GM19463 (cell line): ENCODE measurements around the gene DGKA.
"Not testable (repeated sequence)": the region's sequence is repeated elsewhere in the genome, so short reads cannot be mapped to it uniquely, and the experiment has no call there.

ENCODE experiments used
- ATAC-seq: cut with Tn5 transposase; IDR thresholded peaks from one replicate; pipeline ENCODE4 v1.9.1; 2021; ENCODE audit warnings: mild to moderate bottlenecking, moderate library complexity; ENCODE audit not compliant: unreplicated experiment

Gene DGKA

DNA sequence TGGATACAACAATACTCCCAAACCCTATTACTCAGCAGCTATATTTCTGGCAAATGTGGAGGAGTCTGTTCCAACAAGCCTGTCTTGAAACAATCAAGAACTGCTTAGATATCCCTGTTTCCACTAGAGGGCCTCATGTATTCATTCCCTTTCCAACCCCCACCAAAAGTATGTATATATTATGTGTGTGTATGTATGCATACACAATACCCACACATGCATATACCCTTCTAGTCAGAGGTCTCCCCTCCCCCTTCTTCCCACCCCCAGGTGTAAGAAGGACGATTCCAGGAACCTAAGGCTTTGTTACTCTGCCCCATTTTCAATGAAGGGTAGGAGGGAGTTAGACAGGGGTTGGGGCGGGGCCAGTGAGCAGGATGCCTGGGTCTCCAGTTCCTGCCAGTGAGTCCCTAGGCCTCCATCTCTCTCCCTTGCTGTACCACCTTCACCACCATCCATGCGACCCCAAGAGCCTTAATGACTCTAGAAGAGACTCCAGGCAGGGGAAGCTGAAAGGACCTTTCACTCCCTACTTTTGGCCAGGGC lies at the start of gene DGKA:
DGKA (plus strand) TSS at position 392 of the 546 bp plus-strand sequence. CDS start 5,342 bp downstream, outside the sequence.
- peak; percentile 13 for ATAC-seq

GRCh38 chr12:55885113-55885512 lies 45.8 kb upstream of the DGKA start:
- ATAC-seq = no peak

DNA sequence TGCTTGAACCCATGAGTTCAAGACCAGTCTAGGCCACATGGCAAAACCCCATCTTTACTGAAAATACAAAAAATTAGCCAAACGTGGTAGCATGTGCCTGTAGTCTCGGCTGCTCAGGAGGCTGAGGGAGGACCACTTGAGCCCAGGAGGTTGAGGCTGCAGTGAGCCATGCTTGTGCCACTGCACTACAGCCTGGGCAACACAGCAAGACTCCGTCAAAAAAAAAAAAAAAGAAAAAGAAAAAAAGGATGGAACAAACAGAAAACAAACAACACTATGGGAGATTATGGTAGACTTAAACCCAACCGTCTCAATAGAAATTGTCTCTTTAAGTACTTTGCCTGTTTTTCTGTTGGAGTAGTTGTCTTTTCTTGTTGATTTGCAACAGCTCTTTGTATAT lies 39.7 kb upstream of the DGKA start:
- ATAC-seq = no peak

DNA sequence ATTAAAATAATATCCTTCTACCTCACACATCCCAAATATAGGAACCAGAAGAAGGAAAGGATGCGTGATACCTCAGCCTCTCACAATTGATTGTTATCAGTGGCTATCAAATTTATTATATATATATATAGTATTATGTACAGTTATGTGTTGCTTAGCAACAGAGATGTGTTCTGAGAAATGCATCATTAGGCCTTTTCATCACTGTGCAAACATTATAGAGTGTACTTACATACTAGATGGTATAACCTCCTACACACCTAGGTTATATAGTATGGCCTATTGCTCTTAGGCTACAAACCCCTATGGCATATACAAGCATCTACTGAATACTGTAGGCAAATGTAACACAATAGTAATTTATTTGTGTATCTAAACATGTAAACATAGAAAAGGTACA lies 37.2 kb upstream of the DGKA start:
- no peak for ATAC-seq

DNA sequence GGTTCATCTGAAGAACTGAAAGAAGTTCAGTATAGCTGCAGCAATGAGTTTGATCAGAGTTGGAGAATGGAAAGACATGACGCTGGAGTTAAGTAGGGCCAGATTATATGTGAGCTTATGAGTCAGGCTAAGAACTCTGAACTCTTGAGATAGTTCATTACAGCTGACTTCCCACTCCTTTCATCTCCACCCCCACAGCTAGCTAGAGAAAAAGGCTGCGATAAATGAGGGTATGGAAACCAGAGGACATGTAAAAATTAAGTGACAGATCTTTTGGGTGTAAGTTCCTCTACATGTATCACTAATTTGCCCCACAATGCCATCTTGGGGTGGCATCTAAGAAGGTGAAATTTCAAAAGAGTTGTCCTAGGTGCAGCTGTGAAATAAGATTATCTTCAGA lies 31.9 kb upstream of the DGKA start:
- no peak for ATAC-seq

GRCh38 chr12:55901881-55902490 lies 29.0 kb upstream of the DGKA start:
- ATAC-seq = no peak

GRCh38 chr12:55906056-55906455 lies 24.9 kb upstream of the DGKA start:
- ATAC-seq = no peak

GRCh38 chr12:55908726-55909512 lies 22.0 kb upstream of the DGKA start:
- no peak for ATAC-seq

- ATAC-seq = no peak
These were observed 21.5 kb upstream of the DGKA start for GRCh38 chr12:55909513-55909884.

DNA sequence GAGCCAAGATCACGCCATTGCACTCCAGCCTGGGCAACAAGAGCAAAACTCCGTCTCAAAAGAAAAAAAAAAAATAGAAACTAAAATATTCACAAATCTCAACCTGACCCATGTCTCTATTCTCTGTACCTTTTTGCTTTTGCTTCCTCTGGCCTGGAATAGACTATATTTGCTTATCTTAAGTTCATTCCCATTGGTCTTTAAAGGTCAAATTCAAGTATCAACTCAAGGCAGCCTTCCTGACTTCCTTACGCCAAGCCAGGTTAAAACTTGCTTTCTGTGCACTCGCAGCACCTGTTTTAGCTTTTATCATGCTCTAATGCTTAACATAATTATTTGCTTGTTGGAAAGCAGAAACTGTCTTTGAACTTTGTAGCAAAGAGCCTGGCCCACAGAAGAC lies 18.1 kb upstream of the DGKA start:
- ATAC-seq = no peak

GRCh38 chr12:55915482-55915859 lies 15.5 kb upstream of the DGKA start:
- no peak for ATAC-seq

GRCh38 chr12:55919032-55919431 lies 11.9 kb upstream of the DGKA start:
- ATAC-seq = not testable (repeated sequence)

DNA sequence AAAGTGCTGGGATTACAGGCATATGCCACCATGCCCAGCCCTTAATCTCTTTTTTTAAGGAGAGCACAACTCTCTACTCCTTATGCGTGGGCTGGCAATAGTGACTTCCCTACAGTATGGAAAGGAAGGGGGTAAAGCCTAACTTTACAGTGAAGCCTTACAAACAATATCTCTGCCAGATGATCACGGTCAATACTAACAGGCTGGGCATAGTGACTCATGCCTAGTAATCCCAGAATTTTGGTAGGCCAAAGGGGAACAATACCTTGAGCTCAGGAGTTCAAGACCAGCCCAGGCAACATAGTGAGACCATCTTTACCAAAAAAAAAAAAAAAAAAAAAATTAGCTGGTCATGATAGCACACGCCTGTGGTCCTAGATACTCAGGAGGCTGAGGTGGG lies 8.8 kb upstream of the DGKA start:
- no peak for ATAC-seq

DNA sequence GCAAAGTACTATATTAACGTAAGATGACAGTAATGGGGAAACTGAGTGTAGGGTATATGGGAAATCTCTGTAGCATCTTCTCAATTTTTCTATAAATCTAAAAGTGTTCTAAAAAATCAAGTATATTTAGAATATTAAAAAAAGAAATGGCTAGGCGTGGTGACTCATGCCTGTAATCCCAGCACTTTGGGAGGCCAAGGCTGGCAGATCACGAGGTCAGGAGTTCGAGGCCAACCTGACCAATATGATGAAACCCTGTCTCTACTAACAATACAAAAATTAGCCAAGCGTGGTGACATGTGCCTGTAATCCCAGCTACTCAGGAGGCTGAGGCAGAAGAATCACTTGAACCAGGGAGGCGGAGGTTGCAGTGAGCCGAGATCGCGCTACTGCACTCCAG lies 7.3 kb upstream of the DGKA start:
- ATAC-seq = not testable (repeated sequence)

DNA sequence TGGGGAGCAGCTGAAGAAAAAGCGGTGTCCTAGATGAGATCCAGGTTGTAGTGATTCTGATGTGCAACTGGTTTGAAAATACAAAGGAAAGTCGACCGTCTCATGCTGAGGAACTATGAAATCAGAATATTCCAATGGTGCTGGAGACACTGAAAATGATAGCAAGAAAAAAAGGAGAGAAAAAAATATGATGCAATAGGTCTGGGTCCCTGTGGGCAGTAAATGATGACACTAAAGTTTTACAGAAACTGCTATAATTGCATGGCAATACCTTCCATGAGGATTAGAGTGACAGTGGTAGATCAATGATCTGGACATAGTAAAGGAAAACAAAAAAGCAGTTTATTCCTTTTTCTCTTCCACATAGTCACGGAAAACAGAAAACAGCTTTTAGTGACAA lies 5.6 kb upstream of the DGKA start:
- no peak for ATAC-seq

GRCh38 chr12:55925870-55926737 lies 4.9 kb upstream of the DGKA start:
- ATAC-seq = no peak

DNA sequence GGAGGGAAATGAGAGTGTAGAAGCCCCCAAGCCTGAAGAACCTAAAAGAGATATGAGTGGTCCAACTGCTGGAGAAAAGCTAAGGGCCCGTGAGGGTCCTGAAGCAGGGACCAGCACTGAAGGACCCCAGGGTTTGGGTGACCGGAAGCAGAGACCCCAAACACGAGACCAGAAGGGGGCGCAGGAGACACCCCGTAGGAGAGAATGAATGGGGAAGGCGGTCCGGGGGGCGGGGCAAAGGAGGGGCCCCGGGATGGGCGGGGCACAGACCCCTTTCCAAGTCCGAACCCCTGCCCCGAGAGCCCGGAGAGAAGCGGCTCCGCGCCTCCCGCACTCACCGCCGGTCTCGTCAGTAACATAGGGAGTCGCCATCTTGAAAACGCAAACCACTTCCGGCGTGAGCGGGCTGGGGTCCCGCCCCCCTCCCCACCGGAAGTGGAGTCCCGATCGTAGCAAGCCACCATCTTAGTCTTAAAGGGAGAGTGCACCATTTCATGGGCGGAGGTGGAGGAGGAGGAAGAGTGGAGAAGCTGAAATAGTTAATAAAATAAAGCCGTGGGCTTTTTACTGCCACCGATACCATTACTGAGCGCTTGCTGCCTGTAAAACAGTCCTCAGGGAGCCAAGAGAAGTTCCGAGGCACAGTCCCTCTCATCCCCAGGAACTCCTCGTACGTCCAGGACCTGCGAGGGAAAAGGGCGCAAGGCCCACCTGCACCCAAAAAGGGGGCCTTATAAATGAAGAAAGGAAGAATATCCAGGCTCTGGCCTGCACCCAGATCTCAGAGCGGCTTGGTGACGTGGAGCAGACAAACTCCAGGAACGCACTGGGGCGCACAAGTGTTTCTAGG lies 4.0 kb upstream of the DGKA start:
- peak; percentile 34 for ATAC-seq

- peak; percentile 33 for ATAC-seq
These were observed 3.1 kb upstream of the DGKA start, which contains the start of gene PYM1 for GRCh38 chr12:55927588-55928502. TSS of gene PYM1 (minus strand) at chr12:55927894. CDS start at chr12:55927761, 133 bp downstream.

DNA sequence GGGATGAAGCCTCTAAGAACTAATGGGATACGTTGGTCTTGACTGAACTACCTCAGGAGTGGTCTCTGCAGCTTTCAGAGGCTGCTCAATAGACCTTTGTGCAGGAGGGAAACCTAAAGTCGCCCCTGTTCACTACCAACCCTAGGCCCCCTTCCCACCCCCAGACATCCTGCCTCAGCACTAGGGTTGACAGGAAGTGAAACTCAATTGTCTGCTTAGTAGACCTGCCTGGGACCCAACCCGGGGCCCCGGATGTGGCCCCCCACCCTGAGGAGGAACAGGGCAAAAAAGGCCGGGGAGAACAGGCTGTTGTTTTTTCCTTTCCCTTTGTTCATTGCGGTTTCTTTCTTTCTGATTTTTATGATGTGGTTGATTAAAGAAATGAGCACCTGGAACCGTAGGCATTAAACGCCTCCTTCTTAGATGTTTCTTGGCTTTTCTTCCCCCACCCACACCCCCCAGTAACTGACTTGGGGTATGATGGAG lies 1.6 kb upstream of the DGKA start:
- peak; percentile 36 for ATAC-seq
